Activated CD4-positive, alpha-beta memory T cell treated with anti-CD3 and anti-CD28 coated beads, Interleukin-2, amount 10 ng/mL, durations not matched to agents 7 days and 5 days (primary cell): ENCODE results near the gene ZNF496. TPM values are rescaled to one million over a fixed set of nuclear protein-coding genes. Genes with fewer than 3 reads are reported as not detected.

Experiments
- CTCF ChIA-PET: fragments of 350-600 bp; sonication (Branson Sonifier 250); formaldehyde crosslinking; loops from one replicate; lab custom pipeline; 2021; ENCODE audit warnings: antibody characterized with exemption, inconsistent platforms; lab: Charles Lee
- POLR2A ChIA-PET: fragments of 350-600 bp; sonication (Branson Sonifier 250); formaldehyde crosslinking; loops from one replicate; lab custom pipeline; 2021; ENCODE audit warnings: antibody characterized with exemption; lab: Charles Lee
- DNase-seq: peaks from one replicate; pipeline ENCODE4 v3.0.0-alpha.2; 2020
- H3K27ac Mint-ChIP-seq: one replicate; pipeline ENCODE4 v1.8.0; 2021; ENCODE audit warnings: mild to moderate bottlenecking, mixed read lengths
- H3K27me3 Mint-ChIP-seq: one replicate; pipeline ENCODE4 v1.8.0; 2021; ENCODE audit warnings: mixed read lengths
- H3K36me3 Mint-ChIP-seq: one replicate; pipeline ENCODE4 v1.8.0; 2021; ENCODE audit warnings: low read depth, mixed read lengths
- H3K4me1 Mint-ChIP-seq: one replicate; pipeline ENCODE4 v1.8.0; 2021; ENCODE audit warnings: mixed read lengths
- H3K4me3 Mint-ChIP-seq: one replicate; pipeline ENCODE4 v1.8.0; 2021; ENCODE audit warnings: mild to moderate bottlenecking, mixed read lengths
- H3K9me3 Mint-ChIP-seq: one replicate; pipeline ENCODE4 v1.8.0; 2021; ENCODE audit warnings: mixed read lengths
- total RNA-seq, 2 experiments: library from RNA; stranded (reverse); gene quantifications; one replicate each; pipeline ENCODE4 v1.2.3, GENCODE V29; 2021

The ZNF496 gene
- total RNA-seq, 2 experiments from 2014 or later, result 6.4 to 6.5 TPM

- ChIA-PET POLR2A (no interaction called here), CTCF (no interaction called here)
- no peak for DNase-seq
- Mint-ChIP-seq H3K36me3 (no peaks in the 10 kb centered on the region), H3K27ac (no peak overlapping the region), H3K9me3 (no peaks in the 10 kb centered on the region), H3K4me1 (no peaks in the 10 kb centered on the region), H3K4me3 (no peak overlapping the region), H3K27me3 (peaks cover 2% of the 10 kb centered on the region)
Measured at GRCh38 chr1:247352175-247352574, 20.5 kb upstream of the ZNF496 start.

- ChIA-PET POLR2A (no interaction called here), CTCF (interaction anchor here (0.7 to 1.2 kb wide), 3 partner anchors 22 to 24 kb away, joined by 3 to 4 read pairs (median 3); no protein-coding TSS in a partner anchor)
- Mint-ChIP-seq H3K27me3 (peaks cover 2% of the 10 kb centered on the region), H3K4me3 (no peak overlapping the region), H3K4me1 (no peaks in the 10 kb centered on the region), H3K9me3 (no peaks in the 10 kb centered on the region), H3K36me3 (no peaks in the 10 kb centered on the region), H3K27ac (no peak overlapping the region)
- DNase-seq, result no peak
Measured at GRCh38 chr1:247350587-247350986, 18.9 kb upstream of the ZNF496 start.

GRCh38 chr1:247347477-247348222 lies 16.0 kb upstream of the ZNF496 start:
- H3K27me3 Mint-ChIP-seq, result peaks cover 2% of the 10 kb centered on the region
- no peak for DNase-seq
- H3K36me3 Mint-ChIP-seq, result no peaks in the 10 kb centered on the region
- H3K9me3 Mint-ChIP-seq, result no peaks in the 10 kb centered on the region
- ChIA-PET CTCF (no interaction called here), POLR2A (no interaction called here)
- no peak overlapping the region for H3K27ac Mint-ChIP-seq
- no peak overlapping the region for H3K4me3 Mint-ChIP-seq
- peaks cover 3% of the 10 kb centered on the region for H3K4me1 Mint-ChIP-seq

- POLR2A ChIA-PET, result no interaction called here
- Mint-ChIP-seq H3K9me3 (no peaks in the 10 kb centered on the region), H3K4me3 (no peak overlapping the region), H3K27me3 (peaks cover 2% of the 10 kb centered on the region), H3K36me3 (no peaks in the 10 kb centered on the region), H3K27ac (no peak overlapping the region), H3K4me1 (peaks cover 5% of the 10 kb centered on the region)
- CTCF ChIA-PET, result no interaction called here
- no peak for DNase-seq
Measured at GRCh38 chr1:247345881-247346280, 14.2 kb upstream of the ZNF496 start.

GRCh38 chr1:247343801-247344200 lies 12.1 kb upstream of the ZNF496 start:
- Mint-ChIP-seq H3K27me3 (peaks cover 2% of the 10 kb centered on the region), H3K4me1 (peaks cover 5% of the 10 kb centered on the region), H3K36me3 (no peaks in the 10 kb centered on the region), H3K9me3 (no peaks in the 10 kb centered on the region), H3K27ac (no peak overlapping the region), H3K4me3 (no peak overlapping the region)
- CTCF ChIA-PET, result no interaction called here
- no peak for DNase-seq
- POLR2A ChIA-PET, result no interaction called here

- CTCF ChIA-PET, result no interaction called here
- Mint-ChIP-seq H3K4me1 (peaks cover 5% of the 10 kb centered on the region), H3K4me3 (no peak overlapping the region), H3K36me3 (no peaks in the 10 kb centered on the region), H3K9me3 (no peaks in the 10 kb centered on the region), H3K27me3 (no peaks in the 10 kb centered on the region), H3K27ac (no peak overlapping the region)
- POLR2A ChIA-PET, result no interaction called here
- DNase-seq, result no peak
Measured at GRCh38 chr1:247338723-247339275, 7.1 kb upstream of the ZNF496 start.

GRCh38 chr1:247337961-247338360 lies 6.3 kb upstream of the ZNF496 start:
- no peak for DNase-seq
- no peaks in the 10 kb centered on the region for H3K36me3 Mint-ChIP-seq
- H3K4me3 Mint-ChIP-seq, result no peak overlapping the region
- H3K27ac Mint-ChIP-seq, result no peak overlapping the region
- no peaks in the 10 kb centered on the region for H3K27me3 Mint-ChIP-seq
- H3K9me3 Mint-ChIP-seq, result no peaks in the 10 kb centered on the region
- ChIA-PET CTCF (no interaction called here), POLR2A (no interaction called here)
- H3K4me1 Mint-ChIP-seq, result peaks cover 7% of the 10 kb centered on the region

GRCh38 chr1:247337250-247337746 lies 5.6 kb upstream of the ZNF496 start:
- DNase-seq, result no peak
- POLR2A ChIA-PET, result no interaction called here
- CTCF ChIA-PET, result no interaction called here

GRCh38 chr1:247336390-247336789 lies 4.7 kb upstream of the ZNF496 start:
- no peak overlapping the region for H3K4me3 Mint-ChIP-seq
- no peaks in the 10 kb centered on the region for H3K27me3 Mint-ChIP-seq
- no peaks in the 10 kb centered on the region for H3K9me3 Mint-ChIP-seq
- no peak overlapping the region for H3K27ac Mint-ChIP-seq
- CTCF ChIA-PET, result interaction anchor here (1.3 kb wide), 1 partner anchor 37 kb away, joined by 4 read pairs; no protein-coding TSS in a partner anchor
- no peak for DNase-seq
- no peaks in the 10 kb centered on the region for H3K36me3 Mint-ChIP-seq
- POLR2A ChIA-PET, result no interaction called here
- peaks cover 6% of the 10 kb centered on the region for H3K4me1 Mint-ChIP-seq

More at GRCh38 chr1:247337250-247337746, 5.6 kb upstream of the ZNF496 start:
- Mint-ChIP-seq H3K36me3 (no peaks in the 10 kb centered on the region), H3K9me3 (no peaks in the 10 kb centered on the region), H3K4me3 (no peak overlapping the region), H3K27me3 (no peaks in the 10 kb centered on the region), H3K4me1 (peaks cover 6% of the 10 kb centered on the region), H3K27ac (no peak overlapping the region)

GRCh38 chr1:247335882-247336281 lies 4.2 kb upstream of the ZNF496 start:
- no peaks in the 10 kb centered on the region for H3K27me3 Mint-ChIP-seq
- no peak overlapping the region for H3K27ac Mint-ChIP-seq
- POLR2A ChIA-PET, result no interaction called here
- H3K9me3 Mint-ChIP-seq, result no peaks in the 10 kb centered on the region
- DNase-seq, result no peak
- H3K4me3 Mint-ChIP-seq, result no peak overlapping the region
- peaks cover 6% of the 10 kb centered on the region for H3K4me1 Mint-ChIP-seq
- no peaks in the 10 kb centered on the region for H3K36me3 Mint-ChIP-seq
- CTCF ChIA-PET, result interaction anchor here (1.3 kb wide), 1 partner anchor 37 kb away, joined by 4 read pairs; no protein-coding TSS in a partner anchor

GRCh38 chr1:247334378-247335133 lies 2.9 kb upstream of the ZNF496 start:
- Mint-ChIP-seq H3K36me3 (no peaks in the 10 kb centered on the region), H3K27ac (no peak overlapping the region), H3K27me3 (no peaks in the 10 kb centered on the region), H3K4me3 (no peak overlapping the region), H3K9me3 (no peaks in the 10 kb centered on the region), H3K4me1 (peaks cover 11% of the 10 kb centered on the region)
- CTCF ChIA-PET, result interaction anchor here (1.3 kb wide), 1 partner anchor 38 kb away, joined by 4 read pairs; no protein-coding TSS in a partner anchor
- POLR2A ChIA-PET, result no interaction called here
- no peak for DNase-seq

- H3K9me3 Mint-ChIP-seq, result no peaks in the 10 kb centered on the region
- H3K36me3 Mint-ChIP-seq, result no peaks in the 10 kb centered on the region
- ChIA-PET CTCF (no interaction called here), POLR2A (no interaction called here)
- H3K27me3 Mint-ChIP-seq, result no peaks in the 10 kb centered on the region
- peaks cover 11% of the 10 kb centered on the region for H3K4me1 Mint-ChIP-seq
- no peak overlapping the region for H3K27ac Mint-ChIP-seq
- peak overlapping the region; percentile 46 for H3K4me3 Mint-ChIP-seq
- DNase-seq, result no peak
Measured at GRCh38 chr1:247332623-247333361, 1.1 kb upstream of the ZNF496 start.
